GM23338 (cell line): ENCODE results near the gene ANP32E. TPM values are rescaled to one million over a fixed set of nuclear protein-coding genes. Genes with fewer than 3 reads are reported as not detected.

Source experiments
- ATAC-seq: fragments of 200-7000 bp; cut with Tn5 transposase; 3 replicates; pipeline ENCODE4 v1.9.1; 2020
- DNase-seq: peaks from one replicate; pipeline ENCODE4 v3.0.0-alpha.2; 2015; ENCODE audit warnings: low spot score
- H2AFZ ChIP-seq: fragments of 200-600 bp; sonication (generic); 2 replicates; pipeline ENCODE4 v1.8.0; 2016; ENCODE audit warnings: antibody characterized with exemption, mild to moderate bottlenecking, moderate library complexity
- H3F3A ChIP-seq: fragments of 200-600 bp; sonication (generic); replicated peaks from 2 replicates; pipeline ENCODE4 v1.8.0; 2017; ENCODE audit warnings: antibody characterized with exemption, mixed run types, low read depth
- H3K27ac ChIP-seq: fragments of 200-600 bp; sonication (generic); 2 replicates; pipeline ENCODE4 v1.6.1; 2016; ENCODE audit warnings: low read depth
- H3K27me3 ChIP-seq: fragments of 200-600 bp; sonication (generic); 2 replicates; pipeline ENCODE4 v1.8.0; 2016; ENCODE audit warnings: mild to moderate bottlenecking, mixed run types, moderate library complexity; ENCODE audit not compliant: insufficient read depth
- H3K36me3 ChIP-seq: fragments of 200-600 bp; sonication (generic); 2 replicates; pipeline ENCODE4 v1.8.0; 2016; ENCODE audit warnings: mild to moderate bottlenecking; ENCODE audit not compliant: insufficient read depth
- H3K4me1 ChIP-seq: fragments of 200-600 bp; sonication (generic); 2 replicates; pipeline ENCODE4 v1.8.0; 2016; ENCODE audit warnings: mild to moderate bottlenecking, moderate library complexity; ENCODE audit not compliant: insufficient read depth
- H3K4me2 ChIP-seq: fragments of 200-600 bp; sonication (generic); 2 replicates; pipeline ENCODE4 v1.7.1; 2017; ENCODE audit warnings: mixed run types
- H3K4me3 ChIP-seq: fragments of 200-600 bp; sonication (generic); 2 replicates; pipeline ENCODE4 v1.6.1; 2016; ENCODE audit warnings: mixed run types
- H3K79me2 ChIP-seq: fragments of 200-600 bp; sonication (generic); replicated peaks from 2 replicates; pipeline ENCODE4 v1.8.0; 2017; ENCODE audit warnings: mild to moderate bottlenecking; ENCODE audit not compliant: insufficient read depth
- H3K9me2 ChIP-seq: fragments of 200-600 bp; sonication (generic); 2 replicates; pipeline ENCODE4 v1.8.0; 2017; ENCODE audit not compliant: insufficient read depth
- H4K20me1 ChIP-seq: fragments of 200-600 bp; sonication (generic); replicated peaks from 2 replicates; pipeline ENCODE4 v1.8.0; 2017; ENCODE audit warnings: mild to moderate bottlenecking; ENCODE audit not compliant: insufficient read depth
- H3K27ac Mint-ChIP-seq: 2 replicates; pipeline ENCODE4 v1.8.0; 2020; ENCODE audit warnings: inconsistent platforms, mild to moderate bottlenecking, moderate library complexity, mixed read lengths
- H3K27me3 Mint-ChIP-seq: 3 replicates; pipeline ENCODE4 v1.8.0; 2022; ENCODE audit warnings: low read depth, mild to moderate bottlenecking, moderate library complexity, mixed read lengths, inconsistent platforms; ENCODE audit not compliant: insufficient read depth, poor library complexity
- H3K36me3 Mint-ChIP-seq: 3 replicates; pipeline ENCODE4 v1.8.0; 2021; ENCODE audit warnings: low read depth, mild to moderate bottlenecking, inconsistent platforms, moderate library complexity, mixed read lengths
- H3K4me1 Mint-ChIP-seq: 3 replicates; pipeline ENCODE4 v1.8.0; 2020; ENCODE audit warnings: mild to moderate bottlenecking, inconsistent platforms, mixed read lengths
- H3K4me3 Mint-ChIP-seq: 3 replicates; pipeline ENCODE4 v1.8.0; 2021; ENCODE audit warnings: moderate library complexity, mild to moderate bottlenecking, inconsistent platforms, mixed read lengths
- H3K9me3 Mint-ChIP-seq: 3 replicates; pipeline ENCODE4 v1.8.0; 2020; ENCODE audit warnings: moderate library complexity, mild to moderate bottlenecking, inconsistent platforms, mixed read lengths
- EZH2phosphoT487 ChIP-seq: fragments of 200-600 bp; sonication (generic); IDR thresholded peaks from one replicate; pipeline ENCODE4 v1.8.1; 2018; ENCODE audit warnings: antibody characterized with exemption; ENCODE audit not compliant: unreplicated experiment
- JUNB ChIP-seq: IDR thresholded peaks from one replicate; pipeline ENCODE4 v1.6.1; 2016; ENCODE audit warnings: antibody characterized with exemption; ENCODE audit not compliant: unreplicated experiment
- NANOG ChIP-seq: IDR thresholded peaks from 2 replicates; pipeline ENCODE4 v1.6.1; 2016; ENCODE audit warnings: antibody characterized with exemption, borderline replicate concordance
- POLR2AphosphoS5 ChIP-seq: IDR thresholded peaks from 2 replicates; pipeline ENCODE4 v1.6.1; 2016; ENCODE audit warnings: antibody characterized with exemption, low read depth
- REST ChIP-seq: IDR thresholded peaks from one replicate; pipeline ENCODE4 v1.6.1; 2018; ENCODE audit warnings: antibody characterized with exemption; ENCODE audit not compliant: unreplicated experiment
- STAT1 ChIP-seq: IDR thresholded peaks from one replicate; pipeline ENCODE4 v1.6.1; 2016; ENCODE audit warnings: antibody characterized with exemption; ENCODE audit not compliant: unreplicated experiment
- ZNF462 ChIP-seq: fragments of 250-450 bp; sonication (Bioruptor Pico); IDR thresholded peaks from 2 replicates; pipeline ENCODE4 v1.5.0; 2020; ENCODE audit warnings: mild to moderate bottlenecking, moderate library complexity
- polyA plus RNA-seq: library from polyadenylated mRNA; unstranded; fragments of >200 nt; fragmentation: Nextera tagmentation; extraction: Ambion mirVana; gene quantifications from 2 replicates; pipeline ENCODE4 v1.2.1, GENCODE V29; 2016
- total RNA-seq: library from RNA; depleted of rRNA; stranded (reverse); fragments of >200 nt; shearing (Covaris generic); gene quantifications from 2 replicates; pipeline ENCODE4 v1.2.3, GENCODE V29; 2014

The ANP32E gene
- total and polyA plus RNA-seq, 2 experiments from 2014 or later = 88.6 to 257 TPM

GRCh38 chr1:150243003-150243402, 7.1 kb upstream of the ANP32E start:
- Histone ChIP-seq H3K79me2 (no peaks in the 10 kb centered on the region), H2AFZ (no peak overlapping the region; the same call in 1 of the 2 replicates), H4K20me1 (no peaks in the 10 kb centered on the region), H3K4me2 (no peak overlapping the region), H3K9me2 (peaks cover 3% of the 10 kb centered on the region; the same call in 1 of the 2 replicates), H3K36me3 (no peaks in the 10 kb centered on the region), H3K27ac (no peak overlapping the region), H3K27me3 (no peaks in the 10 kb centered on the region), H3K4me1 (no peaks in the 10 kb centered on the region), H3K4me3 (no peak overlapping the region), H3F3A (no peaks in the 10 kb centered on the region)
- H3K4me1 Mint-ChIP-seq = no peaks in the 10 kb centered on the region
- H3K36me3 Mint-ChIP-seq = no peaks in the 10 kb centered on the region
- H3K27ac Mint-ChIP-seq = no peak overlapping the region
- H3K27me3 Mint-ChIP-seq = peaks cover 3% of the 10 kb centered on the region
- DNase-seq (no peak), ATAC-seq (no peak)
- H3K9me3 Mint-ChIP-seq = no peaks in the 10 kb centered on the region
- TF ChIP-seq ZNF462 (CRISPR knock-in tag) (no peak), STAT1 (no peak), JUNB (no peak), NANOG (no peak), POLR2AphosphoS5 (no peak), REST (no peak), EZH2phosphoT487 (no peak)
- H3K4me3 Mint-ChIP-seq = no peak overlapping the region
